ENCODE measurements around the gene CYP4F11. TPM values are rescaled to one million over a fixed set of nuclear protein-coding genes. Genes with fewer than 3 reads are reported as not detected.

CYP4F11 gene
- total and polyA plus RNA-seq, 2 of the 13 experiments (the other 11 are each of a cell fraction or from before 2014, with no cell fraction given) = 7.8 to 8.4 TPM

GRCh38 chr19:15979293-15979692 is 45.0 kb upstream of the CYP4F11 start:
- H3K27ac ChIP-seq (ENCODE audit: extremely low read length, insufficient read depth, low read length) = no peak overlapping the region
- no peak overlapping the region for H3K4me3 ChIP-seq (replicated peaks in 1 of 3; ENCODE audit: insufficient read depth in 1 of 3, low read depth in 2 of 3, low read length in 3 of 3)
- no peak overlapping the region for H2AFZ ChIP-seq (ENCODE audit: low read length)
- BruUV-seq (replicated peaks) = no TSS peak
- FAIRE-seq (no peak), ATAC-seq (no peak), DNase-seq (ENCODE audit: low spot score) (no peak)
- H3K4me2 ChIP-seq (ENCODE audit: low read depth, low read length) = no peak overlapping the region
- H3K36me3 ChIP-seq (replicated peaks in 1 of 2; ENCODE audit: control insufficient read depth in 1 of 2, insufficient read depth in 2 of 2, low read length in 2 of 2) = no peaks in the 10 kb centered on the region
- TF ChIP-seq RORA (CRISPR knock-in tag; IDR thresholded peaks at IDR 0.05) (no peak), MBD4 (IDR thresholded peaks at IDR 0.05; ENCODE audit: borderline replicate concordance, low read length) (no peak), ZSCAN31 (CRISPR knock-in tag; IDR thresholded peaks at IDR 0.05; ENCODE audit: low read depth) (no peak), ZNF670 (CRISPR knock-in tag; IDR thresholded peaks at IDR 0.05; ENCODE audit: borderline replicate concordance) (no peak), RARG (CRISPR knock-in tag; IDR thresholded peaks at IDR 0.05; ENCODE audit: low read depth) (no peak), ZFAT (CRISPR knock-in tag; conservative IDR thresholded peaks at IDR 0.05) (no peak), EED (CRISPR knock-in tag; IDR thresholded peaks at IDR 0.05) (no peak), MZF1 (CRISPR knock-in tag; IDR thresholded peaks at IDR 0.05; ENCODE audit: borderline replicate concordance) (no peak)
- no peaks in the 10 kb centered on the region for H4K20me1 ChIP-seq (ENCODE audit: insufficient read depth, low read length)
- ChIA-PET POLR2A (no interaction called here), CTCF (ENCODE audit: low intra/inter-chr PET ratio, low total read pairs) (no interaction called here)
- in situ Hi-C loops (cut with HindIII; ENCODE audit: extremely low pct_ligation_motif_present, low pct_unique_long_range_greater_than_20kb) (no loop called here), intact Hi-C loops (cut with micrococcal nuclease; ENCODE audit: unreplicated experiment) (no loop called here)
- no peaks in the 10 kb centered on the region for H3K4me1 ChIP-seq (ENCODE audit: insufficient read depth, low read length)
- WGBS (ENCODE audit: low lambda C conversion rate) = 48% methylated on average over 4 of the region's 4 CpGs
- H3K27me3 ChIP-seq (ENCODE audit: control insufficient read depth in 1 of 2, insufficient read depth in 2 of 2, low read length in 2 of 2) = no peaks in the 10 kb centered on the region; a peak in 1 of 5 replicates
- no peaks in the 10 kb centered on the region for H3K79me2 ChIP-seq (ENCODE audit: insufficient read depth, low read length)
- peaks cover 15% of the 10 kb centered on the region for H3K9me3 ChIP-seq (ENCODE audit: low read length)
- H3K9ac ChIP-seq (ENCODE audit: insufficient read depth, low read depth, low read length) = no peak overlapping the region

- intact Hi-C loops (cut with micrococcal nuclease; ENCODE audit: unreplicated experiment) = no loop called here
- H3K27ac ChIP-seq (ENCODE audit: extremely low read length, insufficient read depth, low read length) = no peak overlapping the region
- H3K4me2 ChIP-seq (ENCODE audit: low read depth, low read length) = no peak overlapping the region
- H3K36me3 ChIP-seq (replicated peaks in 1 of 2; ENCODE audit: control insufficient read depth in 1 of 2, insufficient read depth in 2 of 2, low read length in 2 of 2) = no peaks in the 10 kb centered on the region
- in situ Hi-C loops (cut with HindIII; ENCODE audit: extremely low pct_ligation_motif_present, low pct_unique_long_range_greater_than_20kb) = no loop called here
- CTCF ChIA-PET (ENCODE audit: low intra/inter-chr PET ratio, low total read pairs) = no interaction called here
- POLR2A ChIA-PET = no interaction called here
- no peak overlapping the region for H3K9ac ChIP-seq (ENCODE audit: insufficient read depth, low read depth, low read length)
- H3K4me1 ChIP-seq (ENCODE audit: insufficient read depth, low read length) = no peaks in the 10 kb centered on the region
- DNase-seq (ENCODE audit: low spot score) (no peak), FAIRE-seq (no peak), ATAC-seq (no peak)
- H4K20me1 ChIP-seq (ENCODE audit: insufficient read depth, low read length) = no peaks in the 10 kb centered on the region
- no peaks in the 10 kb centered on the region; a peak in 1 of 5 replicates for H3K27me3 ChIP-seq (ENCODE audit: control insufficient read depth in 1 of 2, insufficient read depth in 2 of 2, low read length in 2 of 2)
- H2AFZ ChIP-seq (ENCODE audit: low read length) = no peak overlapping the region
- peaks cover 8% of the 10 kb centered on the region for H3K9me3 ChIP-seq (ENCODE audit: low read length)
- no TSS peak for BruUV-seq (replicated peaks)
- 8% methylated on average over 7 of the region's 7 CpGs for WGBS (ENCODE audit: low lambda C conversion rate)
- no peak overlapping the region for H3K4me3 ChIP-seq (replicated peaks in 1 of 3; ENCODE audit: insufficient read depth in 1 of 3, low read depth in 2 of 3, low read length in 3 of 3)
- H3K79me2 ChIP-seq (ENCODE audit: insufficient read depth, low read length) = no peaks in the 10 kb centered on the region
- no peak for TF ChIP-seq CC2D1A (CRISPR knock-in tag; IDR thresholded peaks at IDR 0.05)
- no peak for TF ChIP-seq ZNF639 (CRISPR knock-in tag; conservative IDR thresholded peaks at IDR 0.05)
- no peak for TF ChIP-seq ZNF775 (CRISPR knock-in tag; IDR thresholded peaks at IDR 0.05; ENCODE audit: borderline replicate concordance)
- TF ChIP-seq, protein P1, sequence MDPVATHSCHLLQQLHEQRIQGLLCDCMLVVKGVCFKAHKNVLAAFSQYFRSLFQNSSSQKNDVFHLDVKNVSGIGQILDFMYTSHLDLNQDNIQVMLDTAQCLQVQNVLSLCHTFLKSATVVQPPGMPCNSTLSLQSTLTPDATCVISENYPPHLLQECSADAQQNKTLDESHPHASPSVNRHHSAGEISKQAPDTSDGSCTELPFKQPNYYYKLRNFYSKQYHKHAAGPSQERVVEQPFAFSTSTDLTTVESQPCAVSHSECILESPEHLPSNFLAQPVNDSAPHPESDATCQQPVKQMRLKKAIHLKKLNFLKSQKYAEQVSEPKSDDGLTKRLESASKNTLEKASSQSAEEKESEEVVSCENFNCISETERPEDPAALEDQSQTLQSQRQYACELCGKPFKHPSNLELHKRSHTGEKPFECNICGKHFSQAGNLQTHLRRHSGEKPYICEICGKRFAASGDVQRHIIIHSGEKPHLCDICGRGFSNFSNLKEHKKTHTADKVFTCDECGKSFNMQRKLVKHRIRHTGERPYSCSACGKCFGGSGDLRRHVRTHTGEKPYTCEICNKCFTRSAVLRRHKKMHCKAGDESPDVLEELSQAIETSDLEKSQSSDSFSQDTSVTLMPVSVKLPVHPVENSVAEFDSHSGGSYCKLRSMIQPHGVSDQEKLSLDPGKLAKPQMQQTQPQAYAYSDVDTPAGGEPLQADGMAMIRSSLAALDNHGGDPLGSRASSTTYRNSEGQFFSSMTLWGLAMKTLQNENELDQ (CRISPR knock-in tag; IDR thresholded peaks at IDR 0.05; ENCODE audit: borderline replicate concordance) = no peak
- TF ChIP-seq HNRNPK (IDR thresholded peaks at IDR 0.05; ENCODE audit: low read depth, low read length, poor library complexity, severe bottlenecking) = no peak
- TF ChIP-seq ZSCAN31 (CRISPR knock-in tag; IDR thresholded peaks at IDR 0.05; ENCODE audit: low read depth) = no peak
- no peak for TF ChIP-seq NR0B2 (CRISPR knock-in tag; IDR thresholded peaks at IDR 0.05)
- TF ChIP-seq ZNF264 (CRISPR knock-in tag; IDR thresholded peaks at IDR 0.05) = no peak
- TF ChIP-seq RXRB (CRISPR knock-in tag; IDR thresholded peaks at IDR 0.05; ENCODE audit: borderline replicate concordance) = no peak
Observed at GRCh38 chr19:15977690-15978089, 43.4 kb upstream of the CYP4F11 start.

All from HepG2 (cell line).